ENCODE results near the gene GSC2.

GSC2 gene

GRCh38 chr22:19152942-19153883, 3.1 kb upstream of the GSC2 start:
- DNase-seq, result no peak

- DNase-seq, result no peak
Measured at GRCh38 chr22:19151329-19152191, 1.5 kb upstream of the GSC2 start.

- no peak for DNase-seq
Measured at GRCh38 chr22:19150482-19151328, 613 bp upstream of the GSC2 start.

GRCh38 chr22:19149047-19149883, 827 bp downstream of the GSC2 start:
- DNase-seq, result peak; percentile 23

GRCh38 chr22:19148417-19149046, 1.6 kb downstream of the GSC2 start:
- DNase-seq, result no peak

GRCh38 chr22:19147195-19147780, 2.8 kb downstream of the GSC2 start:
- DNase-seq, result peak; percentile 6

GRCh38 chr22:19146215-19146968, 3.7 kb downstream of the GSC2 start:
- DNase-seq, result no peak

- DNase-seq, result no peak
Measured at GRCh38 chr22:19143967-19144400, 6.1 kb downstream of the GSC2 start.

GRCh38 chr22:19143212-19143611, 6.9 kb downstream of the GSC2 start:
- no peak for DNase-seq

- no peak for DNase-seq
Measured at GRCh38 chr22:19142394-19142793, 7.7 kb downstream of the GSC2 start.

GRCh38 chr22:19139974-19140373, 10.1 kb downstream of the GSC2 start:
- DNase-seq, result no peak

GRCh38 chr22:19139001-19139356, 11.1 kb downstream of the GSC2 start:
- DNase-seq, result peak; percentile 66

GRCh38 chr22:19138217-19139000, 11.7 kb downstream of the GSC2 start:
- DNase-seq, result no peak

GRCh38 chr22:19137384-19138216, 12.5 kb downstream of the GSC2 start:
- no peak for DNase-seq

- DNase-seq, result no peak
Measured at GRCh38 chr22:19136915-19137314, 13.2 kb downstream of the GSC2 start.

GRCh38 chr22:19134874-19135273, 15.2 kb downstream of the GSC2 start:
- no peak for DNase-seq

- no peak for DNase-seq
Measured at GRCh38 chr22:19134176-19134831, 15.8 kb downstream of the GSC2 start.

GRCh38 chr22:19133561-19133960, 16.5 kb downstream of the GSC2 start:
- no peak for DNase-seq

Measured in NCI-H2171 treated with DMSO at 0.1 percent for 48 hours (cell line).